ENCODE results near the gene ADH4. TPM values are rescaled to one million over a fixed set of nuclear protein-coding genes. Genes with fewer than 3 reads are reported as not detected.

ADH4 gene
- total RNA-seq, 1 experiment from 2014 or later = 0.25 TPM

GRCh38 chr4:99156992-99157391 lies 12.9 kb upstream of the ADH4 start (continued):
- no peak for TF ChIP-seq CTCF (IDR thresholded peaks at IDR 0.05 in 2 of 3, conservative IDR thresholded peaks at IDR 0.05 in 1 of 3; ENCODE audit: borderline replicate concordance in 1 of 3, insufficient read depth in 1 of 3, low read depth in 2 of 3, low read length in 2 of 3)
- TF ChIP-seq ZNF274 (IDR thresholded peaks at IDR 0.05; ENCODE audit: low read depth, low read length) = no peak
- no peak for TF ChIP-seq YY1 (IDR thresholded peaks at IDR 0.05; ENCODE audit: extremely low read depth, insufficient replicate concordance, low read depth, low read length)
- no peak for TF ChIP-seq MAX (IDR thresholded peaks at IDR 0.05)
- no peak for TF ChIP-seq ZFX (IDR thresholded peaks at IDR 0.05)
- no peak for TF ChIP-seq JUND (IDR thresholded peaks at IDR 0.05)
- TF ChIP-seq EZH2phosphoT487 (IDR thresholded peaks at IDR 0.05; ENCODE audit: borderline replicate concordance) = no peak
- no peak for TF ChIP-seq CBX3 (IDR thresholded peaks at IDR 0.05; ENCODE audit: low read depth)

GRCh38 chr4:99154658-99155342 lies 10.7 kb upstream of the ADH4 start:
- Histone ChIP-seq H3K9ac (ENCODE audit: low read length) (no peak overlapping the region), H3K4me3 (replicated peaks in 1 of 2; ENCODE audit: low read depth in 1 of 2, low read length in 2 of 2) (no peak overlapping the region), H3K4me2 (ENCODE audit: low read length) (no peak overlapping the region), H3K9me2 (ENCODE audit: insufficient read depth) (no peaks in the 10 kb centered on the region), H4K20me1 (ENCODE audit: insufficient read depth) (no peaks in the 10 kb centered on the region), H3K4me1 (ENCODE audit: control insufficient read depth in 1 of 2, insufficient read depth in 2 of 2, low read length in 2 of 2) (no peaks in the 10 kb centered on the region), H3K27ac (ENCODE audit: low read depth, low read length) (no peak overlapping the region), H3K27me3 (ENCODE audit: insufficient read depth, low read length) (no peaks in the 10 kb centered on the region), H3K9me3 (ENCODE audit: control insufficient read depth in 1 of 2, insufficient read depth in 1 of 2, low read depth in 1 of 2, low read length in 2 of 2) (no peaks in the 10 kb centered on the region), H3K36me3 (ENCODE audit: control insufficient read depth in 1 of 2, insufficient read depth in 2 of 2, low read length in 2 of 2) (no peaks in the 10 kb centered on the region), H3K79me2 (ENCODE audit: insufficient read depth, low read length) (no peaks in the 10 kb centered on the region), H2AFZ (ENCODE audit: low read depth, low read length, poor library complexity, severe bottlenecking) (no peak overlapping the region)
- DNase-seq (ENCODE audit: low read depth, low spot score) (no peak), ATAC-seq (no peak)
- no TSS peak for BruUV-seq (replicated peaks)
- intact Hi-C loops (cut with micrococcal nuclease) = no loop called here
- POLR2A ChIA-PET = no interaction called here
- TF ChIP-seq ATF3 (IDR thresholded peaks at IDR 0.05) (no peak), FOSL1 (IDR thresholded peaks at IDR 0.05; ENCODE audit: low read depth) (no peak), SP1 (IDR thresholded peaks at IDR 0.05; ENCODE audit: low read depth) (no peak), CTCF (IDR thresholded peaks at IDR 0.05 in 2 of 3, conservative IDR thresholded peaks at IDR 0.05 in 1 of 3; ENCODE audit: borderline replicate concordance in 1 of 3, insufficient read depth in 1 of 3, low read depth in 2 of 3, low read length in 2 of 3) (no peak), MAX (IDR thresholded peaks at IDR 0.05) (no peak)
- CTCF ChIA-PET = no interaction called here
- RAD21 ChIA-PET (ENCODE audit: low non-redundant PET in 1 of 2, low total read pairs in 2 of 2, uncharacterized antibody in 2 of 2, unreplicated experiment in 2 of 2) = no interaction called here
